Upper lobe of right lung (tissue), 1 donor: ENCODE results near the gene SESTD1. TPM values are rescaled to one million over a fixed set of nuclear protein-coding genes. Genes with fewer than 3 reads are reported as not detected.

Experiments used
- ATAC-seq: fragments of 200-7000 bp; cut with Tn5 transposase; one replicate; pipeline ENCODE4 v1.9.1; 2020; ENCODE audit warnings: mild to moderate bottlenecking, moderate library complexity
- DNase-seq: peaks from one replicate; pipeline ENCODE4 v3.0.0-alpha.2; 2020
- H3K27ac ChIP-seq: fragments of 200-600 bp; one replicate; pipeline ENCODE4 v1.8.0; 2022
- H3K27me3 ChIP-seq: fragments of 200-600 bp; one replicate; pipeline ENCODE4 v1.8.0; 2022; ENCODE audit warnings: mild to moderate bottlenecking
- H3K36me3 ChIP-seq: fragments of 200-600 bp; one replicate; pipeline ENCODE4 v1.8.0; 2022
- H3K4me1 ChIP-seq: fragments of 200-600 bp; one replicate; pipeline ENCODE4 v1.8.0; 2022
- H3K4me3 ChIP-seq: fragments of 200-600 bp; one replicate; pipeline ENCODE4 v1.8.0; 2022; ENCODE audit warnings: mild to moderate bottlenecking
- H3K9me3 ChIP-seq: fragments of 200-600 bp; one replicate; pipeline ENCODE4 v1.8.0; 2022
- intact Hi-C: fragments of 100-400 bp; cut with DNase I; formaldehyde crosslinking; loops from one replicate; pipeline ENCODE4 v1.11.0; 2022
- long read RNA-seq: library from polyadenylated mRNA; unstranded; transcript quantifications from one replicate; pipeline ENCODE4 v2.0.0, GENCODE V29; 2021
- total RNA-seq: library from RNA; stranded (reverse); fragmentation: NEBNext Ultra II Directional; extraction: Animal tissue kit (Norgen Biotek cat#: 25700); gene quantifications from one replicate; pipeline ENCODE4 v1.2.1, GENCODE V29; 2021
- TF ChIP-seq, protein P1 (sequence below): fragments of 200-600 bp; IDR thresholded peaks from one replicate; pipeline ENCODE4 v1.8.0; 2022; ENCODE audit warnings: antibody characterized with exemption
- donor health status: DM: no; HTN: yes; CAD: no; lungs with severe emphysema.

Gene SESTD1
- total RNA-seq: 107 TPM
- long read RNA-seq, full-length matches to known transcripts: 50 of 77 reads
- long read RNA-seq, partial matches to known transcripts: 7 of 77 reads
- long read RNA-seq, other reads (novel, unspliced or antisense): 20 of 77 reads

GRCh38 chr2:179264368-179265081, at the start of gene SESTD1:
SESTD1 (minus strand) TSS chr2:179264832; CDS start chr2:179191841, 72,991 bp downstream.
- peak; percentile 90 for DNase-seq
- H3K36me3 ChIP-seq: no peaks in the 10 kb centered on the region
- no peaks in the 10 kb centered on the region for H3K27me3 ChIP-seq
- H3K27ac ChIP-seq: peak within 1 kb of the TSS; percentile 88
- TF ChIP-seq, protein P1, sequence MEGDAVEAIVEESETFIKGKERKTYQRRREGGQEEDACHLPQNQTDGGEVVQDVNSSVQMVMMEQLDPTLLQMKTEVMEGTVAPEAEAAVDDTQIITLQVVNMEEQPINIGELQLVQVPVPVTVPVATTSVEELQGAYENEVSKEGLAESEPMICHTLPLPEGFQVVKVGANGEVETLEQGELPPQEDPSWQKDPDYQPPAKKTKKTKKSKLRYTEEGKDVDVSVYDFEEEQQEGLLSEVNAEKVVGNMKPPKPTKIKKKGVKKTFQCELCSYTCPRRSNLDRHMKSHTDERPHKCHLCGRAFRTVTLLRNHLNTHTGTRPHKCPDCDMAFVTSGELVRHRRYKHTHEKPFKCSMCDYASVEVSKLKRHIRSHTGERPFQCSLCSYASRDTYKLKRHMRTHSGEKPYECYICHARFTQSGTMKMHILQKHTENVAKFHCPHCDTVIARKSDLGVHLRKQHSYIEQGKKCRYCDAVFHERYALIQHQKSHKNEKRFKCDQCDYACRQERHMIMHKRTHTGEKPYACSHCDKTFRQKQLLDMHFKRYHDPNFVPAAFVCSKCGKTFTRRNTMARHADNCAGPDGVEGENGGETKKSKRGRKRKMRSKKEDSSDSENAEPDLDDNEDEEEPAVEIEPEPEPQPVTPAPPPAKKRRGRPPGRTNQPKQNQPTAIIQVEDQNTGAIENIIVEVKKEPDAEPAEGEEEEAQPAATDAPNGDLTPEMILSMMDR: no peak
- peaks cover 8% of the 10 kb centered on the region for H3K4me1 ChIP-seq
- ATAC-seq: peak; percentile 88
- no peaks in the 10 kb centered on the region for H3K9me3 ChIP-seq
- intact Hi-C loops: no loop called here
- peak within 1 kb of the TSS; percentile 68 for H3K4me3 ChIP-seq

- intact Hi-C loops: no loop called here
- no peak for ATAC-seq
- Histone ChIP-seq H3K4me1 (no peaks in the 10 kb centered on the region), H3K9me3 (no peaks in the 10 kb centered on the region), H3K27me3 (no peaks in the 10 kb centered on the region), H3K4me3 (no peak overlapping the region), H3K27ac (no peak overlapping the region), H3K36me3 (no peaks in the 10 kb centered on the region)
- TF ChIP-seq, protein P1: no peak
- no peak for DNase-seq
Observed at GRCh38 chr2:179313057-179313456, 48.4 kb upstream of the SESTD1 start.

DNA sequence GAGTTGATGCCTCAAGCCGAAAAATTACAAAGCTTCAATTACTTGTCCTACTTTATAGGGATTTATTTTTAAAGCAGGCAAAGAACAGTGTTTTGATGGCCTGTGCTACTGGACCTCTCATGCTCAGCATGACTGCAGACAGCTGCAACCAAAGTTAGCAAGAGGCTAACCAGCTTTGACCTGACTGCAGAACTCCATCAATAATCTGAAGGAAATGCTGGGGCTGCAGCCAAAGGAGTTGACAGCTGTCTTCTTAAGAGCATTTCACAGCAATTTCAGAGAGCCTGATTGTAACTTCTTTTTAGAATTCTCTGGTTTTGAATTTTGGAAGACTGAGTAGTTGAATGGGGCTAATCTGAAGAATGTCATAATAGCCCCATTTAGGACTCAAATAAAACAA, 46.5 kb upstream of the SESTD1 start:
- Histone ChIP-seq H3K9me3 (no peaks in the 10 kb centered on the region), H3K36me3 (no peaks in the 10 kb centered on the region), H3K27ac (no peak overlapping the region), H3K27me3 (no peaks in the 10 kb centered on the region), H3K4me3 (no peak overlapping the region), H3K4me1 (no peaks in the 10 kb centered on the region)
- no peak for DNase-seq
- ATAC-seq: no peak
- TF ChIP-seq, protein P1: no peak
- intact Hi-C loops: no loop called here

GRCh38 chr2:179307616-179308371, 43.2 kb upstream of the SESTD1 start:
- Histone ChIP-seq H3K27ac (no peak overlapping the region), H3K4me3 (no peak overlapping the region), H3K4me1 (no peaks in the 10 kb centered on the region), H3K27me3 (no peaks in the 10 kb centered on the region), H3K9me3 (no peaks in the 10 kb centered on the region), H3K36me3 (no peaks in the 10 kb centered on the region)
- TF ChIP-seq, protein P1: no peak
- ATAC-seq (no peak), DNase-seq (no peak)
- intact Hi-C loops: no loop called here

DNA sequence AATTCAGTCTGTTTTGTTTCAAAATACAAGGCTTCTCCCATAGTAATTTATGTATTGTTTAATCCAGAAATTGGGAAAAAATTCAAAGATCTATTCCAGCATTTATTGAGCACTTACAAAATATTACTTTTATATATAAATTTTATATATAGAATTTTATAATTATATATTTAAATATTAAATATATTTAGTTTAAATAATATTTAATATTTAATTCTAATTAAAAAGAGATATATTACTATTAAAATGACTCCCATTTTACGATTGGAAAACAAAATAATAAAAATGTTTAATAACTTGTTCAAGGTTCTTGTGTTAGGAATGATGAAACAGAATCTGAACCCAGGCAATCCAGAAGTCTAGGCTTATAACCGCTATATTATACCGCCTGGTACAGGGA, 40.5 kb upstream of the SESTD1 start:
- Histone ChIP-seq H3K36me3 (no peaks in the 10 kb centered on the region), H3K4me1 (no peaks in the 10 kb centered on the region), H3K27me3 (no peaks in the 10 kb centered on the region), H3K4me3 (no peak overlapping the region), H3K27ac (no peak overlapping the region), H3K9me3 (no peaks in the 10 kb centered on the region)
- no peak for ATAC-seq
- TF ChIP-seq, protein P1: no peak
- no peak for DNase-seq
- intact Hi-C loops: no loop called here
